ENCODE data around the gene DHRS7B. TPM values are rescaled to one million over a fixed set of nuclear protein-coding genes. Genes with fewer than 3 reads are reported as not detected.

The DHRS7B gene
- polyA plus RNA-seq, 1 experiment, result 12.5 TPM

DNA sequence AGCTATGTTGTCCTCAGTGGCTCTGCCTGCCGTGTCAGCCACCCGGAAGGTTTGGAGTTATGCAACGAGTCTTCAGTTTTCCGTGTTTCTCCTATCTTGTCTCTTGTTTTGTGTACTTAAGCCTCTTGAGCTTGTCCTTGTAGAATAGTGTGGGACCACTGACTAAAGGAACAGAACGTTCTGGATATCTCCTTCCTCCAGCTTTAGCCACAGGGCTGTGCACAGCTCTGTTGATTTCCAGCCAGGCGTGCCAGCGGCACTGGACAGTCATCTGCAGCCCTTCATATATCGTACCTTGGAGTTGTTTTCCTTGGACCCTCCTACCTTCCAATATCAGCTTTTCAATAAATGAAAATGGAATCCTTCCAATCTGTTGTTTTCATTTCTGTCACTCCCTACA lies 47.4 kb downstream of the DHRS7B start:
- TF ChIP-seq, protein P1, sequence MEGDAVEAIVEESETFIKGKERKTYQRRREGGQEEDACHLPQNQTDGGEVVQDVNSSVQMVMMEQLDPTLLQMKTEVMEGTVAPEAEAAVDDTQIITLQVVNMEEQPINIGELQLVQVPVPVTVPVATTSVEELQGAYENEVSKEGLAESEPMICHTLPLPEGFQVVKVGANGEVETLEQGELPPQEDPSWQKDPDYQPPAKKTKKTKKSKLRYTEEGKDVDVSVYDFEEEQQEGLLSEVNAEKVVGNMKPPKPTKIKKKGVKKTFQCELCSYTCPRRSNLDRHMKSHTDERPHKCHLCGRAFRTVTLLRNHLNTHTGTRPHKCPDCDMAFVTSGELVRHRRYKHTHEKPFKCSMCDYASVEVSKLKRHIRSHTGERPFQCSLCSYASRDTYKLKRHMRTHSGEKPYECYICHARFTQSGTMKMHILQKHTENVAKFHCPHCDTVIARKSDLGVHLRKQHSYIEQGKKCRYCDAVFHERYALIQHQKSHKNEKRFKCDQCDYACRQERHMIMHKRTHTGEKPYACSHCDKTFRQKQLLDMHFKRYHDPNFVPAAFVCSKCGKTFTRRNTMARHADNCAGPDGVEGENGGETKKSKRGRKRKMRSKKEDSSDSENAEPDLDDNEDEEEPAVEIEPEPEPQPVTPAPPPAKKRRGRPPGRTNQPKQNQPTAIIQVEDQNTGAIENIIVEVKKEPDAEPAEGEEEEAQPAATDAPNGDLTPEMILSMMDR (IDR thresholded peaks at IDR 0.05; ENCODE audit: low read depth, low read length), result no peak
- Histone ChIP-seq H3K9me3 (ENCODE audit: control insufficient read depth, insufficient read depth, low read length) (no peaks in the 10 kb centered on the region; the same call in 1 of the 2 replicates), H3K4me3 (ENCODE audit: low read depth, low read length) (no peak overlapping the region), H3K27ac (ENCODE audit: low read depth, low read length) (no peak overlapping the region), H3K27me3 (ENCODE audit: control insufficient read depth, insufficient read depth, low read length) (no peaks in the 10 kb centered on the region)
- CTCF ChIA-PET, result interaction anchor here (1.2 kb wide), 1 partner anchor 45 kb away, joined by 3 read pairs; no protein-coding TSS in a partner anchor
- DNase-seq (ENCODE audit: low read depth, low spot score), result no peak
- POLR2A ChIA-PET, result no interaction called here

- no peaks in the 10 kb centered on the region for H3K27me3 ChIP-seq (ENCODE audit: control insufficient read depth, insufficient read depth, low read length)
- H3K4me3 ChIP-seq (ENCODE audit: low read depth, low read length), result no peak overlapping the region
- no peaks in the 10 kb centered on the region for H3K9me3 ChIP-seq (ENCODE audit: control insufficient read depth, insufficient read depth, low read length)
- POLR2A ChIA-PET, result no interaction called here
- CTCF ChIA-PET, result interaction anchor here (1.2 kb wide), 1 partner anchor 45 kb away, joined by 3 read pairs; no protein-coding TSS in a partner anchor
- no peak for DNase-seq (ENCODE audit: low read depth, low spot score)
- no peak overlapping the region for H3K27ac ChIP-seq (ENCODE audit: low read depth, low read length)
- TF ChIP-seq, protein P1 (IDR thresholded peaks at IDR 0.05; ENCODE audit: low read depth, low read length), result no peak
These were observed 47.9 kb downstream of the DHRS7B start for GRCh38 chr17:21174713-21175112.

GRCh38 chr17:21176773-21177395 lies 50.1 kb downstream of the DHRS7B start:
- Histone ChIP-seq H3K4me3 (ENCODE audit: low read depth, low read length) (no peak overlapping the region), H3K27ac (ENCODE audit: low read depth, low read length) (no peak overlapping the region), H3K9me3 (ENCODE audit: control insufficient read depth, insufficient read depth, low read length) (no peaks in the 10 kb centered on the region), H3K27me3 (ENCODE audit: control insufficient read depth, insufficient read depth, low read length) (no peaks in the 10 kb centered on the region)
- DNase-seq (ENCODE audit: low read depth, low spot score), result no peak
- POLR2A ChIA-PET, result no interaction called here
- TF ChIP-seq, protein P1 (IDR thresholded peaks at IDR 0.05; ENCODE audit: low read depth, low read length), result no peak
- CTCF ChIA-PET, result no interaction called here

DNA sequence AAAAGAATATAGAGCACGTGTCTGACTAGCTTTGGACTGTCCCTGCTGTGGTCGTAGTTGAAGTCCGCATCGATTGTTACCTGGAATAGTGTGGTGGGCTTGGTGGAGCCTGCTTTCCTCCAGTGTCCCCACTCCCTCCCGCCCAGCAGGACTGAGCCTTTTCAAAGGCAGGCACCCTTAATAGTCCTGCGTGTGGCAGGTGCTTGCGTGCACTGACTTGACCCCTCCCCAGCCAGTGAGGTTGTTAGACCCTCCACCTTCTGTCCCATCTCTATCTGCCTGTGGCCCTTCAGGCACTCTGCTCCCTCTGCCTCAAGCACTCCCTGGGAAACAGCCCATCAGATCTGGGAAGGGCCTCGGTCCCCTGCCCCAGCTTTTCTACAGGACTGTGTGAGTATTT lies 50.6 kb downstream of the DHRS7B start:
- TF ChIP-seq, protein P1 (IDR thresholded peaks at IDR 0.05; ENCODE audit: low read depth, low read length), result no peak
- no peak for DNase-seq (ENCODE audit: low read depth, low spot score)
- Histone ChIP-seq H3K27ac (ENCODE audit: low read depth, low read length) (no peak overlapping the region), H3K4me3 (ENCODE audit: low read depth, low read length) (no peak overlapping the region), H3K9me3 (ENCODE audit: control insufficient read depth, insufficient read depth, low read length) (no peaks in the 10 kb centered on the region), H3K27me3 (ENCODE audit: control insufficient read depth, insufficient read depth, low read length) (no peaks in the 10 kb centered on the region)
- ChIA-PET POLR2A (no interaction called here), CTCF (interaction anchor here (0.9 kb wide), 1 partner anchor 48 kb away, joined by 3 read pairs; no protein-coding TSS in a partner anchor)

DNA sequence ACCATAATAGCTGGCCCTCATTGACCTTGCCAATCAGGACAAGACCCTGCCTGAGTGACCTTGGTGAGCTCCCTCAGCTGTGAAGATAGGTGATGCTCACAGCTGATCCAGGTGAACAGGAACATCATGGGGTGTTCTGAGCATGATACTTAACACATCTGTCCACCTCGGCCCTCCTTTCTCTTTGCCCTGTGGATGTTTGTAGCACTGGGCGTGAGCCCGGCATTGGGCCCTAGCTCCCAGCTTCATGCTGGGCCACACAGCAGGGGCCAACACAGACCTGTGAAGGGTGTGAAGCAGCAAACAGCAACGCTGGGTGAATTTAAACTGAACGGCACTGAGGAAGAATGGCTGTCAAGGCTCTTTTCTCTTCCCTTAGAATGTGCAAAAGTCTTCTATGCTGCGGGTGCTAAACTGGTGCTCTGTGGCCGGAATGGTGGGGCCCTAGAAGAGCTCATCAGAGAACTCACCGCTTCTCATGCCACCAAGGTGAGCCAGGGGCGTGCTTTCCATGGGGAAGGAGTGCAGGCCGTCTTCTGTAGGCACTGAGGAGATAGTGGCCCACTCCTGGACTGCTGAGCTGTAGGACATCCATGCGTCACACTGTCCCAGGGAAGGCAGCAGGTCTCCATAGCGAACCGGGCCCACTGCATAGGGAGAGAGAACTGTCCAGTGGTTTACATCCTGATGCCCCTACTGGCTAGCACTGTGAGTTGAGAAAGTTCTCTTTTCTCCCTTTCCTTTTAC lies 51.3 kb downstream of the DHRS7B start:
- H3K4me3 ChIP-seq (ENCODE audit: low read depth, low read length), result no peak overlapping the region
- no peaks in the 10 kb centered on the region for H3K27me3 ChIP-seq (ENCODE audit: control insufficient read depth, insufficient read depth, low read length)
- no peak overlapping the region for H3K27ac ChIP-seq (ENCODE audit: low read depth, low read length)
- TF ChIP-seq, protein P1 (IDR thresholded peaks at IDR 0.05; ENCODE audit: low read depth, low read length), result no peak
- POLR2A ChIA-PET, result interaction anchor here (0.6 kb wide), 1 partner anchor 185 kb away, joined by 4 read pairs; no protein-coding TSS in a partner anchor
- no peaks in the 10 kb centered on the region for H3K9me3 ChIP-seq (ENCODE audit: control insufficient read depth, insufficient read depth, low read length)
- DNase-seq (ENCODE audit: low read depth, low spot score), result no peak
- CTCF ChIA-PET, result interaction anchor here (0.9 kb wide), 1 partner anchor 49 kb away, joined by 3 read pairs; no protein-coding TSS in a partner anchor
